H1 (cell line): Measurements from ENCODE around the gene CLEC14A. TPM values are rescaled to one million over a fixed set of nuclear protein-coding genes. Genes with fewer than 3 reads are reported as not detected.

Experiments used
- CTCF ChIA-PET: fragments of 300-600 bp; sonication (Branson Sonifier 250); formaldehyde crosslinking; loops from one replicate; lab custom pipeline; 2021; ENCODE audit not compliant: partially characterized antibody; lab: Charles Lee
- POLR2A ChIA-PET: fragments of 300-600 bp; sonication (Branson Sonifier 250); formaldehyde crosslinking; loops from one replicate; lab custom pipeline; 2021; ENCODE audit warnings: inconsistent platforms; ENCODE audit not compliant: partially characterized antibody; lab: Charles Lee
- DNase-seq, 2 experiments: peaks; one replicate each; pipeline versions ENCODE4 v3.0.0 to v3.0.0-alpha.2; 2010 to 2022; ENCODE audit warnings: low spot score in 2 of 2, low read depth in 1 of 2, mixed read lengths in 1 of 2
- FAIRE-seq: peaks from 2 replicates; lab custom pipeline; 2011; peaks lifted over from hg19 to GRCh38; lab: Jason Lieb, UNC
- H2AFZ ChIP-seq: 2 replicates; pipeline ENCODE4 v1.8.1; 2012; ENCODE audit warnings: low read length, inconsistent platforms
- H2AK5ac ChIP-seq: 2 replicates; pipeline ENCODE4 v1.6.1; 2013; ENCODE audit warnings: low read depth, low read length
- H2BK120ac ChIP-seq: replicated peaks from 2 replicates; pipeline ENCODE3; 2013; ENCODE audit warnings: low read depth, low read length, inconsistent platforms
- H2BK12ac ChIP-seq: 2 replicates; pipeline ENCODE4 v1.6.1; 2013; ENCODE audit warnings: low read depth, low read length
- H2BK15ac ChIP-seq: 2 replicates; pipeline ENCODE4 v1.6.1; 2013; ENCODE audit warnings: low read length
- H2BK20ac ChIP-seq: 2 replicates; pipeline ENCODE4 v1.6.1; 2013; ENCODE audit warnings: low read length
- H2BK5ac ChIP-seq: 2 replicates; pipeline ENCODE4 v1.6.1; 2013; ENCODE audit warnings: low read depth, low read length
- H3K14ac ChIP-seq: 2 replicates; pipeline ENCODE4 v1.6.1; 2013; ENCODE audit warnings: inconsistent platforms; ENCODE audit not compliant: insufficient read length
- H3K18ac ChIP-seq: 2 replicates; pipeline ENCODE4 v1.6.1; 2013; ENCODE audit warnings: low read length; ENCODE audit errors: extremely low read depth
- H3K23ac ChIP-seq: 2 replicates; pipeline ENCODE4 v1.6.1; 2013; ENCODE audit warnings: inconsistent platforms; ENCODE audit not compliant: insufficient read length
- H3K23me2 ChIP-seq: 2 replicates; pipeline ENCODE4 v1.6.1; 2013; ENCODE audit warnings: low read depth, low read length
- H3K27ac ChIP-seq: 2 replicates; pipeline ENCODE4 v1.6.1; 2011; ENCODE audit warnings: low read depth, low read length, inconsistent platforms
- H3K27me3 ChIP-seq, 4 experiments: replicated peaks in 1 of 4; 1 replicate in 1 of 4; 2 replicates in 3 of 4; pipeline versions ENCODE4 v1.6.1 to v1.8.1; 2011 to 2013; ENCODE audit warnings: low read length in 3 of 4, mild to moderate bottlenecking in 3 of 4, inconsistent platforms in 2 of 4, mixed read lengths in 2 of 4, moderate library complexity in 1 of 4; ENCODE audit not compliant: control insufficient read depth in 3 of 4, insufficient read depth in 3 of 4; ENCODE audit errors: extremely low read depth in 1 of 4
- H3K36me3 ChIP-seq, 4 experiments: 2 replicates each; pipeline versions ENCODE4 v1.6.1 to v1.8.1; 2011 to 2013; ENCODE audit warnings: mild to moderate bottlenecking in 4 of 4, low read length in 3 of 4, moderate library complexity in 2 of 4, control low read depth in 1 of 4, inconsistent platforms in 1 of 4; ENCODE audit not compliant: insufficient read depth in 4 of 4, control insufficient read depth in 2 of 4
- H3K4ac ChIP-seq: replicated peaks from 2 replicates; pipeline ENCODE3; 2013; ENCODE audit warnings: low read length, low read depth, mixed read lengths, inconsistent platforms; ENCODE audit not compliant: insufficient read length
- H3K4me1 ChIP-seq, 4 experiments: replicated peaks in 1 of 4; 1 replicate in 1 of 4; 2 replicates in 3 of 4; pipeline versions ENCODE4 v1.6.1 to v1.8.1; 2011 to 2013; ENCODE audit warnings: low read length in 3 of 4, inconsistent platforms in 2 of 4, mixed read lengths in 1 of 4; ENCODE audit not compliant: insufficient read depth in 4 of 4, control insufficient read depth in 3 of 4
- H3K4me2 ChIP-seq, 2 experiments: 2 replicates each; pipeline versions ENCODE4 v1.6.1 to v1.8.1; 2011 to 2013; ENCODE audit warnings: low read depth in 2 of 2, low read length in 2 of 2, control low read depth in 1 of 2, inconsistent platforms in 1 of 2, mild to moderate bottlenecking in 1 of 2; ENCODE audit not compliant: insufficient read depth in 1 of 2
- H3K4me3 ChIP-seq, 4 experiments: fragments of 200-600, 300-600 bp in 1 of 4; sonication (generic), shearing (Covaris generic), sonication (Bioruptor Twin) in 1 of 4; 2 replicates each; pipeline versions ENCODE4 v1.5.1 to v1.8.1; 2011 to 2016; ENCODE audit warnings: low read length in 4 of 4, low read depth in 3 of 4, control low read depth in 2 of 4, inconsistent platforms in 2 of 4, mild to moderate bottlenecking in 2 of 4, mixed read lengths in 1 of 4, moderate library complexity in 1 of 4; ENCODE audit not compliant: insufficient read depth in 2 of 4; ENCODE audit errors: extremely low read depth in 1 of 4
- H3K56ac ChIP-seq: replicated peaks from 2 replicates; pipeline ENCODE3; 2013; ENCODE audit warnings: low read depth, mild to moderate bottlenecking, mixed read lengths, low read length, inconsistent platforms; ENCODE audit not compliant: insufficient read length
- H3K79me1 ChIP-seq: 2 replicates; pipeline ENCODE4 v1.6.1; 2013; ENCODE audit warnings: low read depth, low read length, control low read depth
- H3K79me2 ChIP-seq, 2 experiments: 2 replicates each; pipeline versions ENCODE4 v1.6.1 to v1.8.1; 2012 to 2013; ENCODE audit warnings: low read length in 2 of 2, mild to moderate bottlenecking in 2 of 2, inconsistent platforms in 1 of 2; ENCODE audit not compliant: insufficient read depth in 2 of 2, control insufficient read depth in 1 of 2
- H3K9ac ChIP-seq, 4 experiments: replicated peaks in 1 of 4; 1 replicate in 1 of 4; 2 replicates in 3 of 4; pipeline versions ENCODE4 v1.6.1 to v1.8.1; 2011 to 2013; ENCODE audit warnings: low read depth in 3 of 4, low read length in 3 of 4, control low read depth in 2 of 4, mild to moderate bottlenecking in 2 of 4, moderate library complexity in 2 of 4, inconsistent platforms in 1 of 4; ENCODE audit errors: extremely low read depth in 1 of 4
- H3K9me3 ChIP-seq, 2 experiments: 2 replicates each; pipeline versions ENCODE4 v1.6.1 to v1.8.1; 2012 to 2013; ENCODE audit warnings: mild to moderate bottlenecking in 2 of 2, moderate library complexity in 2 of 2, control low read depth in 1 of 2, inconsistent platforms in 1 of 2, low read depth in 1 of 2, low read length in 1 of 2, mixed read lengths in 1 of 2; ENCODE audit not compliant: insufficient read depth in 2 of 2
- H4K20me1 ChIP-seq, 2 experiments: replicated peaks in 1 of 2; 2 replicates each; pipeline versions ENCODE3 to v1.8.1; 2011 to 2013; ENCODE audit warnings: inconsistent platforms in 2 of 2, low read length in 2 of 2, mild to moderate bottlenecking in 1 of 2; ENCODE audit not compliant: insufficient read depth in 2 of 2, control insufficient read depth in 1 of 2
- H4K5ac ChIP-seq: 2 replicates; pipeline ENCODE4 v1.6.1; 2013; ENCODE audit warnings: low read length, low read depth, mixed read lengths, inconsistent platforms; ENCODE audit not compliant: insufficient read length
- H4K8ac ChIP-seq: 2 replicates; pipeline ENCODE4 v1.8.0; 2013; ENCODE audit warnings: mild to moderate bottlenecking, moderate library complexity, low read length, inconsistent platforms; ENCODE audit not compliant: insufficient read depth; ENCODE audit errors: extremely low read depth
- H4K91ac ChIP-seq: replicated peaks from 2 replicates; pipeline ENCODE3; 2013; ENCODE audit warnings: low read length, mixed read lengths, inconsistent platforms; ENCODE audit not compliant: insufficient read length
- CHD1 ChIP-seq: IDR thresholded peaks from 2 replicates; pipeline ENCODE4 v1.6.1; 2012; ENCODE audit warnings: low read depth, low read length, improper control_type of control experiment
- HDAC2 ChIP-seq, 2 experiments: fragments of 300-600 bp in 1 of 2; sonication (generic) in 1 of 2; IDR thresholded peaks; 2 replicates each; pipeline ENCODE4 v1.6.1; 2011 to 2012; ENCODE audit warnings: low read depth in 2 of 2, low read length in 2 of 2, mild to moderate bottlenecking in 2 of 2, moderate library complexity in 2 of 2, borderline replicate concordance in 1 of 2, inconsistent platforms in 1 of 2
- KDM4A ChIP-seq: IDR thresholded peaks from one replicate; pipeline ENCODE4 v1.7.1; 2012; ENCODE audit warnings: low read depth, mild to moderate bottlenecking, moderate library complexity, low read length, inconsistent platforms; ENCODE audit not compliant: severe bottlenecking
- RFX5 ChIP-seq: IDR thresholded peaks from 2 replicates; pipeline ENCODE4 v1.6.1; 2011; ENCODE audit warnings: low read depth, low read length, improper control_type of control experiment, borderline replicate concordance
- SP2 ChIP-seq: IDR thresholded peaks from 2 replicates; pipeline ENCODE4 v1.6.1; 2012; ENCODE audit warnings: mild to moderate bottlenecking, low read length, inconsistent platforms
- SUZ12 ChIP-seq: fragments of 200-600 bp; sonication (generic); IDR thresholded peaks from 2 replicates; pipeline ENCODE4 v1.6.1; 2012; ENCODE audit warnings: mild to moderate bottlenecking, inconsistent platforms, low read length, moderate library complexity, mixed read lengths
- TAF1 ChIP-seq: IDR thresholded peaks from 2 replicates; pipeline ENCODE4 v1.6.1; 2011; ENCODE audit warnings: mild to moderate bottlenecking, low read depth, low read length
- TEAD4 ChIP-seq: IDR thresholded peaks from 2 replicates; pipeline ENCODE4 v1.6.1; 2012; ENCODE audit warnings: low read depth, low read length, inconsistent platforms, mixed read lengths
- WGBS, 2 experiments: shearing (Covaris generic) in 1 of 2; methylation state at CpG; one replicate each; pipeline versions ENCODE4 v1.1.6 to v1.1.7; 2013 to 2015; ENCODE audit warnings: low lambda C conversion rate in 2 of 2, mixed read lengths in 2 of 2, inconsistent platforms in 1 of 2, low coverage in 1 of 2, missing lambda C conversion rate in 1 of 2; ENCODE audit not compliant: insufficient replicate concordance in 2 of 2, insufficient coverage in 1 of 2, insufficient read length in 1 of 2; ENCODE audit errors: extremely low coverage in 1 of 2, missing lambda C conversion rate in 1 of 2; 5-methylcytosine and 5-hydroxymethylcytosine counted together
- polyA plus RNA-seq, 7 experiments: library from polyadenylated mRNA; depleted of rRNA in 3 of 7; stranded (reverse) in 5 of 7; unstranded in 2 of 7; fragments of >200 nt in 5 of 7; fragments of 200-250 nt in 2 of 7; gene quantifications; 1 replicate in 5 of 7; 2 replicates in 1 of 7; 4 replicates in 1 of 7; pipeline versions ENCODE4 v1.2.1 to v1.2.3, GENCODE V29; 2011 to 2013; ENCODE audit warnings: missing spikeins in 2 of 7, mixed read lengths in 2 of 7
- total RNA-seq: library from RNA; stranded (reverse); fragmentation: NEBNext Ultra II Directional; extraction: Animal tissue kit (Norgen Biotek cat#: 25700); gene quantifications from 2 replicates; pipeline ENCODE4 v1.2.1, GENCODE V29; 2021
- TF ChIP-seq, protein P1 (sequence below): IDR thresholded peaks from 2 replicates; pipeline ENCODE4 v1.6.1; 2011; ENCODE audit warnings: low read length, improper control_type of control experiment
- TF ChIP-seq, protein P2 (sequence below): IDR thresholded peaks from 2 replicates; pipeline ENCODE4 v1.6.1; 2012; ENCODE audit warnings: low read length, inconsistent platforms
- TF ChIP-seq, protein P3 (sequence below): IDR thresholded peaks from 2 replicates; pipeline ENCODE4 v1.6.1; 2012; ENCODE audit warnings: inconsistent platforms

CLEC14A gene
- total and polyA plus RNA-seq, 2 of the 8 experiments (the other 6 are each of a cell fraction or from before 2014, with no cell fraction given), result 0.09 to 0.13 TPM

DNA sequence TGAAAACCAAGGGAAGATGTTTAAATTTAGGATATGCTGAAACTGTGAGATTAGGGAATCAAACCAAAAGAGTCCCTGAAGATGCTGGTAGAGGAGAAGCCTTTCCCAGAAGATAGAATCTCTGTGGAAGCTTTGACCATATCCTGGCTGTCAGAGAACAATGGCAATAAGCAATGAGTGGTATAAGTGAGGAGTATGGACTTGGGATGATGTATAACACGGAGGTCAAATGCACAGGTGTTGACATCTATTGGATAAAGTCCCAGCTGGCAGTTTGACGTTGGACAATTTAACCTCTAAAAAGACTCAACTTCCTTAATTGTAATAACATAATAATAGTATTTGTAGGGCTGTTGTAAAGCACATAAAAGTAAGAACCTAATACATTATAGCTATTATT, 30.1 kb upstream of the CLEC14A start:
- no peak overlapping the region for H3K9ac ChIP-seq
- no peak overlapping the region for H2AK5ac ChIP-seq
- H3K23me2 ChIP-seq, result no peaks in the 10 kb centered on the region; the same call in 1 of the 2 replicates
- H2BK15ac ChIP-seq, result no peak overlapping the region
- no peaks in the 10 kb centered on the region; a peak in 1 of 7 replicates for H3K27me3 ChIP-seq
- no peak overlapping the region for H3K4me2 ChIP-seq
- no peak overlapping the region for H2BK5ac ChIP-seq
- H3K23ac ChIP-seq, result no peak overlapping the region
- no peak overlapping the region for H2BK20ac ChIP-seq
- WGBS, 2 experiments, result 86% methylated on average over 2 of the region's 2 CpGs; no CpG with 5 or more reads in 1 of the 2 experiments
- H3K4ac ChIP-seq, result no peak overlapping the region
- H3K4me3 ChIP-seq, result no peak overlapping the region
- no peak overlapping the region for H3K56ac ChIP-seq
- H3K79me2 ChIP-seq, result no peaks in the 10 kb centered on the region
- H4K91ac ChIP-seq, result no peak overlapping the region
- H2AFZ ChIP-seq, result no peak overlapping the region
- no peaks in the 10 kb centered on the region for H3K9me3 ChIP-seq
- no peaks in the 10 kb centered on the region for H3K4me1 ChIP-seq
- CTCF ChIA-PET, result interaction anchor here (0.6 kb wide), 1 partner anchor 1211 kb away, joined by 3 read pairs; no protein-coding TSS in a partner anchor
- no peak overlapping the region for H4K8ac ChIP-seq
- H3K14ac ChIP-seq, result no peak overlapping the region
- DNase-seq (no peak), FAIRE-seq (no peak)
- H4K20me1 ChIP-seq, result no peaks in the 10 kb centered on the region
- H3K18ac ChIP-seq, result no peak overlapping the region
- H2BK120ac ChIP-seq, result no peak overlapping the region
- no peak overlapping the region for H3K27ac ChIP-seq
- no peaks in the 10 kb centered on the region for H3K36me3 ChIP-seq
- no peak overlapping the region for H4K5ac ChIP-seq
- no peak overlapping the region for H2BK12ac ChIP-seq
- H3K79me1 ChIP-seq, result no peaks in the 10 kb centered on the region
- POLR2A ChIA-PET, result no interaction called here
- TF ChIP-seq, protein P1, sequence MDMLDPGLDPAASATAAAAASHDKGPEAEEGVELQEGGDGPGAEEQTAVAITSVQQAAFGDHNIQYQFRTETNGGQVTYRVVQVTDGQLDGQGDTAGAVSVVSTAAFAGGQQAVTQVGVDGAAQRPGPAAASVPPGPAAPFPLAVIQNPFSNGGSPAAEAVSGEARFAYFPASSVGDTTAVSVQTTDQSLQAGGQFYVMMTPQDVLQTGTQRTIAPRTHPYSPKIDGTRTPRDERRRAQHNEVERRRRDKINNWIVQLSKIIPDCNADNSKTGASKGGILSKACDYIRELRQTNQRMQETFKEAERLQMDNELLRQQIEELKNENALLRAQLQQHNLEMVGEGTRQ, result no peak
- TF ChIP-seq KDM4A, result no peak
- TF ChIP-seq TEAD4, result no peak
- TF ChIP-seq SP2, result no peak
- no peak for TF ChIP-seq RFX5
- TF ChIP-seq, protein P2, sequence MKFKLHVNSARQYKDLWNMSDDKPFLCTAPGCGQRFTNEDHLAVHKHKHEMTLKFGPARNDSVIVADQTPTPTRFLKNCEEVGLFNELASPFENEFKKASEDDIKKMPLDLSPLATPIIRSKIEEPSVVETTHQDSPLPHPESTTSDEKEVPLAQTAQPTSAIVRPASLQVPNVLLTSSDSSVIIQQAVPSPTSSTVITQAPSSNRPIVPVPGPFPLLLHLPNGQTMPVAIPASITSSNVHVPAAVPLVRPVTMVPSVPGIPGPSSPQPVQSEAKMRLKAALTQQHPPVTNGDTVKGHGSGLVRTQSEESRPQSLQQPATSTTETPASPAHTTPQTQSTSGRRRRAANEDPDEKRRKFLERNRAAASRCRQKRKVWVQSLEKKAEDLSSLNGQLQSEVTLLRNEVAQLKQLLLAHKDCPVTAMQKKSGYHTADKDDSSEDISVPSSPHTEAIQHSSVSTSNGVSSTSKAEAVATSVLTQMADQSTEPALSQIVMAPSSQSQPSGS, result no peak
- no peak for TF ChIP-seq TAF1
- TF ChIP-seq HDAC2 (IDR thresholded peaks at IDR 0.05; ENCODE audit: borderline replicate concordance in 1 of 2, low read depth in 2 of 2, low read length in 2 of 2), result no peak
- no peak for TF ChIP-seq SUZ12
- TF ChIP-seq CHD1, result no peak
- TF ChIP-seq, protein P3, sequence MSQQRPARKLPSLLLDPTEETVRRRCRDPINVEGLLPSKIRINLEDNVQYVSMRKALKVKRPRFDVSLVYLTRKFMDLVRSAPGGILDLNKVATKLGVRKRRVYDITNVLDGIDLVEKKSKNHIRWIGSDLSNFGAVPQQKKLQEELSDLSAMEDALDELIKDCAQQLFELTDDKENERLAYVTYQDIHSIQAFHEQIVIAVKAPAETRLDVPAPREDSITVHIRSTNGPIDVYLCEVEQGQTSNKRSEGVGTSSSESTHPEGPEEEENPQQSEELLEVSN, result no peak
